Measurements from ENCODE around the gene TRMO.
"Not testable (repeated sequence)": the region's sequence is repeated elsewhere in the genome, so short reads cannot be mapped to it uniquely, and the experiment has no call there.

TRMO gene

GRCh38 chr9:97921959-97922724, at the start of gene TRMO:
Gene TRMO, minus strand, starts transcription at chr9:97922500. Its CDS starts 7 bp downstream, at chr9:97922493.
- H3K36me3 ChIP-seq (ENCODE audit: control insufficient read depth, insufficient read depth, low read length): no peaks in the 10 kb centered on the region
- H3K27ac ChIP-seq (ENCODE audit: low read depth, low read length): peak within 1 kb of the TSS; percentile 98
- peak within 1 kb of the TSS; percentile 83 for H3K9ac ChIP-seq (ENCODE audit: low read length)
- no peaks in the 10 kb centered on the region for H3K27me3 ChIP-seq (ENCODE audit: control insufficient read depth, insufficient read depth, low read length)
- H3K4me1 ChIP-seq (ENCODE audit: control insufficient read depth, insufficient read depth, low read length): no peaks in the 10 kb centered on the region
- peak within 1 kb of the TSS; percentile 86 for H3K4me3 ChIP-seq (ENCODE audit: low read length)

GRCh38 chr9:97970165-97970564, 47.9 kb upstream of the TRMO start:
- H3K27ac ChIP-seq (ENCODE audit: low read depth, low read length): no peak overlapping the region
- H3K4me3 ChIP-seq (ENCODE audit: low read length): no peak overlapping the region
- H3K4me1 ChIP-seq (ENCODE audit: control insufficient read depth, insufficient read depth, low read length): no peaks in the 10 kb centered on the region
- no peaks in the 10 kb centered on the region for H3K36me3 ChIP-seq (ENCODE audit: control insufficient read depth, insufficient read depth, low read length)
- no peaks in the 10 kb centered on the region for H3K27me3 ChIP-seq (ENCODE audit: control insufficient read depth, insufficient read depth, low read length)
- H3K9ac ChIP-seq (ENCODE audit: low read length): no peak overlapping the region

GRCh38 chr9:97969014-97969413, 46.7 kb upstream of the TRMO start:
- no peak overlapping the region for H3K27ac ChIP-seq (ENCODE audit: low read depth, low read length)
- no peaks in the 10 kb centered on the region for H3K4me1 ChIP-seq (ENCODE audit: control insufficient read depth, insufficient read depth, low read length)
- H3K4me3 ChIP-seq (ENCODE audit: low read length): no peak overlapping the region
- H3K9ac ChIP-seq (ENCODE audit: low read length): no peak overlapping the region
- H3K27me3 ChIP-seq (ENCODE audit: control insufficient read depth, insufficient read depth, low read length): no peaks in the 10 kb centered on the region
- no peaks in the 10 kb centered on the region for H3K36me3 ChIP-seq (ENCODE audit: control insufficient read depth, insufficient read depth, low read length)

- Histone ChIP-seq H3K4me3 (ENCODE audit: low read length) (no peak overlapping the region), H3K36me3 (ENCODE audit: control insufficient read depth, insufficient read depth, low read length) (no peaks in the 10 kb centered on the region), H3K27ac (ENCODE audit: low read depth, low read length) (no peak overlapping the region), H3K9ac (ENCODE audit: low read length) (no peak overlapping the region), H3K27me3 (ENCODE audit: control insufficient read depth, insufficient read depth, low read length) (no peaks in the 10 kb centered on the region), H3K4me1 (ENCODE audit: control insufficient read depth, insufficient read depth, low read length) (no peaks in the 10 kb centered on the region)
These were observed 44.2 kb upstream of the TRMO start for GRCh38 chr9:97966493-97966892.

- no peak overlapping the region for H3K27ac ChIP-seq (ENCODE audit: low read depth, low read length)
- H3K9ac ChIP-seq (ENCODE audit: low read length): no peak overlapping the region
- H3K4me1 ChIP-seq (ENCODE audit: control insufficient read depth, insufficient read depth, low read length): no peaks in the 10 kb centered on the region
- no peak overlapping the region for H3K4me3 ChIP-seq (ENCODE audit: low read length)
- no peaks in the 10 kb centered on the region for H3K27me3 ChIP-seq (ENCODE audit: control insufficient read depth, insufficient read depth, low read length)
- no peaks in the 10 kb centered on the region for H3K36me3 ChIP-seq (ENCODE audit: control insufficient read depth, insufficient read depth, low read length)
These were observed 42.6 kb upstream of the TRMO start for GRCh38 chr9:97964901-97965300.

GRCh38 chr9:97963232-97963631, 40.9 kb upstream of the TRMO start:
- H3K36me3 ChIP-seq (ENCODE audit: control insufficient read depth, insufficient read depth, low read length): no peaks in the 10 kb centered on the region
- no peaks in the 10 kb centered on the region for H3K4me1 ChIP-seq (ENCODE audit: control insufficient read depth, insufficient read depth, low read length)
- H3K27ac ChIP-seq (ENCODE audit: low read depth, low read length): no peak overlapping the region
- no peak overlapping the region for H3K9ac ChIP-seq (ENCODE audit: low read length)
- H3K4me3 ChIP-seq (ENCODE audit: low read length): no peak overlapping the region
- no peaks in the 10 kb centered on the region for H3K27me3 ChIP-seq (ENCODE audit: control insufficient read depth, insufficient read depth, low read length)

- no peak overlapping the region for H3K4me3 ChIP-seq (ENCODE audit: low read length)
- H3K4me1 ChIP-seq (ENCODE audit: control insufficient read depth, insufficient read depth, low read length): no peaks in the 10 kb centered on the region
- no peaks in the 10 kb centered on the region for H3K27me3 ChIP-seq (ENCODE audit: control insufficient read depth, insufficient read depth, low read length)
- H3K36me3 ChIP-seq (ENCODE audit: control insufficient read depth, insufficient read depth, low read length): no peaks in the 10 kb centered on the region
- no peak overlapping the region for H3K9ac ChIP-seq (ENCODE audit: low read length)
- H3K27ac ChIP-seq (ENCODE audit: low read depth, low read length): no peak overlapping the region
These were observed 40.3 kb upstream of the TRMO start for GRCh38 chr9:97962575-97962974.

GRCh38 chr9:97962136-97962535, 39.8 kb upstream of the TRMO start:
- Histone ChIP-seq H3K27ac (ENCODE audit: low read depth, low read length) (no peak overlapping the region), H3K9ac (ENCODE audit: low read length) (no peak overlapping the region), H3K4me3 (ENCODE audit: low read length) (no peak overlapping the region), H3K36me3 (ENCODE audit: control insufficient read depth, insufficient read depth, low read length) (no peaks in the 10 kb centered on the region), H3K4me1 (ENCODE audit: control insufficient read depth, insufficient read depth, low read length) (no peaks in the 10 kb centered on the region), H3K27me3 (ENCODE audit: control insufficient read depth, insufficient read depth, low read length) (no peaks in the 10 kb centered on the region)

GRCh38 chr9:97961361-97961760, 39.1 kb upstream of the TRMO start:
- no peak overlapping the region for H3K27ac ChIP-seq (ENCODE audit: low read depth, low read length)
- no peak overlapping the region for H3K9ac ChIP-seq (ENCODE audit: low read length)
- no peaks in the 10 kb centered on the region for H3K27me3 ChIP-seq (ENCODE audit: control insufficient read depth, insufficient read depth, low read length)
- no peaks in the 10 kb centered on the region for H3K36me3 ChIP-seq (ENCODE audit: control insufficient read depth, insufficient read depth, low read length)
- H3K4me3 ChIP-seq (ENCODE audit: low read length): no peak overlapping the region
- no peaks in the 10 kb centered on the region for H3K4me1 ChIP-seq (ENCODE audit: control insufficient read depth, insufficient read depth, low read length)

- not testable (repeated sequence) for H3K27ac ChIP-seq (ENCODE audit: low read depth, low read length); H3K36me3 ChIP-seq (ENCODE audit: control insufficient read depth, insufficient read depth, low read length); H3K4me1 ChIP-seq (ENCODE audit: control insufficient read depth, insufficient read depth, low read length); H3K4me3 ChIP-seq (ENCODE audit: low read length); H3K27me3 ChIP-seq (ENCODE audit: control insufficient read depth, insufficient read depth, low read length); H3K9ac ChIP-seq (ENCODE audit: low read length)
These were observed 38.5 kb upstream of the TRMO start for GRCh38 chr9:97960678-97961328.

GRCh38 chr9:97959585-97959984, 37.3 kb upstream of the TRMO start:
- Histone ChIP-seq H3K4me1 (ENCODE audit: control insufficient read depth, insufficient read depth, low read length) (no peaks in the 10 kb centered on the region), H3K4me3 (ENCODE audit: low read length) (no peak overlapping the region), H3K27ac (ENCODE audit: low read depth, low read length) (no peak overlapping the region), H3K27me3 (ENCODE audit: control insufficient read depth, insufficient read depth, low read length) (no peaks in the 10 kb centered on the region), H3K9ac (ENCODE audit: low read length) (no peak overlapping the region), H3K36me3 (ENCODE audit: control insufficient read depth, insufficient read depth, low read length) (no peaks in the 10 kb centered on the region)

GRCh38 chr9:97958812-97959511, 36.7 kb upstream of the TRMO start:
- no peaks in the 10 kb centered on the region for H3K4me1 ChIP-seq (ENCODE audit: control insufficient read depth, insufficient read depth, low read length)
- no peaks in the 10 kb centered on the region for H3K36me3 ChIP-seq (ENCODE audit: control insufficient read depth, insufficient read depth, low read length)
- H3K27me3 ChIP-seq (ENCODE audit: control insufficient read depth, insufficient read depth, low read length): no peaks in the 10 kb centered on the region
- no peak overlapping the region for H3K4me3 ChIP-seq (ENCODE audit: low read length)
- no peak overlapping the region for H3K9ac ChIP-seq (ENCODE audit: low read length)
- no peak overlapping the region for H3K27ac ChIP-seq (ENCODE audit: low read depth, low read length)

All from rectal smooth muscle tissue (tissue), 1 donor.